Hematopoietic multipotent progenitor cell treated with erythropoietin and hydrocortisone succinate and interleukin-3 and kit ligand, for 17 days (in vitro differentiated cells): ENCODE data around the gene SYNE3.

Source experiments
- DNase-seq: peaks from one replicate; pipeline ENCODE4 v3.0.0-alpha.2; 2015; ENCODE audit warnings: low spot score

SYNE3 gene

DNA sequence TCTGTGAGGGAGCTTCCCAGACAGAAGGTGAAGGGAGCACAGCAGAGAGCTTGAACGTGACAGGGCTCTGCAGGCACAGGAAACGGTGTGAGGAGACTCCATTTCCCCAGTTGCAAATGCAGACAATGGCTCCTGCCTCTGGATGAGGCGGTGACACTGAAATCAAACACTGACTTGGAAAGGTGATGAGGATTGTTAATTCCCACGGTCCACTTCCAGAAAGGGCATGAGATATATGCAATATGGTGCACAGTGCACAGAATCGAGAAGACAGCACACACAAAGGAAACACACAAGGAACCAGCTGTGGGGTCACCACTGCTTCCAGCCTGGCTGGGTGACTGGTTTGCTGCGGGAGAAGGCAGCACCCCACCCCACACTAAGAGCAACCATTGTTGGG lies 42.0 kb downstream of the SYNE3 start:
- DNase-seq = no peak

DNA sequence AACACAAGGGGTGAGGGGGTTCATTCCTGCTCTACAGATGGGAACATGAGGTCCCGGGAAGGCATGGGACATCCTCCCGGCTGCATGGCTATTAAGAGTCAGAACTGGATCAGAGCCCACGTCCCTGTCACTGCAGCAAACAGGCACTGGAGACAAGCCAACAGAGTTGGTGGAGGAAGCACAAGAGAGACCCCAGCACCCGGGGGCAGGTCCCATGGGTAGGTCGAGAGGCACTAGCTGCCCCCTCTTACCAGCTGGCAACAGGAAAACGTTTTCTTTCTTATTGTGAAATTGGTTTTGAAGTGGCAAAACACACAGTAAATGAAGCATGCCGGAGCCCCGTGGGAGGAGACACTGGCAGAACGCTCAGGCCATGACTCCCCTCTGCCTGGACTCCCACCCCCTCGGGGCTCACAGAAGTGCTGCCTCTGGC lies 43.6 kb downstream of the SYNE3 start:
- DNase-seq = no peak

DNA sequence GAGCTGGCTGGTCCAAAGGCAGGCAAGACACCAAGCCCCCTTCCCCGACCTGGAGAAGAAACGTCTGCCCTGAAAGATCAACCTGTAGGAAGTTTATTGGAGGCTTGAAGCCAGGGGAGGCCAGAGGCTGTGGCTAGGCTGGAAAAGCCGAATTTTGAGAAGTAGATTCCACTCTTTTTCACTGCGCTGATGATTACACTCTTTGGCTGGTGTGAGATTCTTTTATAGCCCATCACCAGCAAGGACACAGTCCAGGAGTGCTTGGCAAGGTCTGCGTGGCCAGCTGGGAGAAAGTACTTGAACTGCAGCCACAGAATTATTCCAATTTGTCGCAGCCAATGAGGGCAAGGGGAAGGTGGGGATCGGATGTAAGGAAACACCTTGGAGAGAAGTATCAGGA lies 45.0 kb downstream of the SYNE3 start:
- no peak for DNase-seq

DNA sequence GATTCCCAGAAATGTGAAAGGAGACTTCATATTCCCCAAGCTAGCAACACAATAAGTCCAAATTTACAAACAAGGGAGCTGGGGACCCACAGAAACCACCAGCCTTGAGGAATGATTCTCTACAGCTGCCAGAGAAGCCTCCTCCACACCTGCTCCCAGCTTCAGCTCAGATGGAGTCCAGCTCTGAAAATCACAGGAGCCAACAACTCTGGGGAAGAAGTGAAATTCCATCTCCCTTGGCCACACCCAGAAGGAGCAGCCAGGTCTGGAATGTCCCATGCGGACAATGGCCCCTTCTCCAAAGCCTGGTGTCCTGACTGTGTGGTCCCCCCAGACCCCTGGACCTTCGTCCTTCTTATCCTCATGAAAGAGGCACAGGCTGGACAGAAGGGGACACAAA lies 45.4 kb downstream of the SYNE3 start:
- DNase-seq = no peak

DNA sequence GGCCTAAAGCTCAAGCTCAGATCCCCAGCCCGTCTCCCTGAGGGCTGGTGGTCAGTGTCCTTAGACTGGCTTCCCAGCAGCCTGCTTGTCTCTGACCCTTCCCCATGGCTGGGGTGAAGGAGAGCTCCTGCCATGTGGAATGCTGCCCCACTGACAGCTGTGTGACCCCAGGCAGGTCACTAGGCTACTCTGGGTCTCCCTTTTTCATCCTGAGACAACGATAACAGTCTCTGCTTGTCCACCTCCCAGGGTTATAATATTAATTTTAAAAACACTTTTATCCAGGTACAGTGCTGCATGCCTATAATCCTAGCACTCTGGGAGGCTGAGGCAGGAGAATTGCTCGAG lies 47.3 kb downstream of the SYNE3 start:
- no peak for DNase-seq

DNA sequence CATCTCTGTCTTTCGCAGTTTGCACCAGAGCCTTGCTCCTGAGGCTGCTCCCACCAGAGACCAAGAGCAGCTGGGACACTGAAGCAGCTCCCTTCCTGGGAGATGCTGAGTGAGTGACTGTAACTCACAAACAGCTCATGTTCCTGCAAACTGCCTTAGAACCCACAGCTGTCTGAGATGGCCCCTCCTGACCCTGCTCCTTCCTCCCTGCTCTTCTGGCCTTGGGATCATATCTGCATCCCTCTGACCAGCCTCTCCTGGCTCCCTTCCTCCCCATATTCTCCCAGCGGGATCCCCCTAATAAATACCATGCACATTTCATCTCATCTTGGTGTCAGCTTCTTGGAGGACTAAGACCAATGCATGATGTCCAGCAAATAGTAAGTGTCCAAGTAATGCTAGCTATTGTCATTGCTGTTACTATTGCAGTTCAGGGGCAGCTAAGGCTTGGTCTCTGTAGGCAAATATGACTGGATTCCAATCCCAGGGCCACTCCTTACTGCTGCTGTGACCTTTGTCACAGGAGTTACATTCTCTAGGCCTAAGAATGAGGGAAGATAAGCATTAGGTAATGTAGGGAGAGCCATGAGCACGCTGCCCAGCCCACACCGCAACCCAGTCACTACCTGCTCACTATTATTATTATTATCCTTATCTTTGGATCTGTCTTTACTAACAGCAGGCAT lies 47.9 kb downstream of the SYNE3 start:
- no peak for DNase-seq

DNA sequence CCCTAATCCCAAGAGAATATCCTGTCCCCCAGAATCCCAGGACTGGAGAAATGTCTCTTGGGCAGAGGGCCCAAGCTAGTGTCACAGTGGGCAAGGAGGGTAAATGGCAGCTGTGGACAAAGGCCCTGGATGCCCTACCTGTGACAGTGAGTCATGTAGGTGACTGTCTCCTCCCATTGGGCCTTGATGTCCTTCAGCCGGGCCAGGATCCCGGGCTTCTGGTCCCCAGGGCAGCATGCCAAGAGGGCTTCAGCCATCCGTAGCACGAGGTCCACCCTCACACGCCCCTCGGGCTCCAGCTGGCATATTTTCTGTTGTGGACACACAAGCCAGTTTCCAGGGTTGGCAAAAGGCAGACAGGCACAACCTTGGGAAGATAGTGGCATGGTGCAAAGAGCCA lies 48.8 kb downstream of the SYNE3 start:
- DNase-seq = no peak

DNA sequence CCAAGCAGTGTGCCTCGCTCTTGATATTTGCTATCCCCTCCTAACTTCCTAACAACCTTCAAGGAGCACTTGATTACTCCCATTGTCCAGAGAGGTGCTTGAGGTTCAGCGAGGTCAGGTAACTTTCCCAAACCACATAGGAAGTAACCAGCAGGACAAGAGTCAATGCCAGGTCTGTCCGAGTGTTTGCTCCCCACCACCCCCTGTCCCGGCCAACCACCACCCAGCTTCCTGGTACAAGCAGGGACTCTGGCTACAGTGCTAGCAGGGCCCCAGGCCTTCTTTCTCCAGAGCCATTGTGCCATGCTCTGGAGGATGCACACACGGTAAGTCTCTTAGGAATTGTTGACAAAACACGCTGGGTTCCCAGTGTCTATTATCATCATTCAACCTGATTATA lies 49.2 kb downstream of the SYNE3 start:
- no peak for DNase-seq
